ENCODE measurements around the gene ENTHD1.
"Not testable (repeated sequence)": the region's sequence is repeated elsewhere in the genome, so short reads cannot be mapped to it uniquely, and the experiment has no call there.

The ENTHD1 gene

GRCh38 chr22:39900306-39901227, 7.0 kb upstream of the ENTHD1 start, which contains the start of gene GRAP2:
TSS of gene GRAP2 (plus strand) at chr22:39901084. CDS start at chr22:39947107, 46,023 bp downstream.
- no peak for DNase-seq (ENCODE audit: low read depth)

- no peak for DNase-seq (ENCODE audit: low read depth)
Measured at GRCh38 chr22:39898997-39899396, 5.4 kb upstream of the ENTHD1 start.

GRCh38 chr22:39897841-39898240, 4.3 kb upstream of the ENTHD1 start:
- DNase-seq (ENCODE audit: low read depth): no peak

- no peak for DNase-seq (ENCODE audit: low read depth)
Measured at GRCh38 chr22:39896313-39896996, 2.9 kb upstream of the ENTHD1 start.

GRCh38 chr22:39895682-39896081, 2.1 kb upstream of the ENTHD1 start:
- DNase-seq (ENCODE audit: low read depth): no peak

GRCh38 chr22:39894554-39895092, 1.1 kb upstream of the ENTHD1 start:
- no peak for DNase-seq (ENCODE audit: low read depth)

- not testable (repeated sequence) for DNase-seq (ENCODE audit: low read depth)
Measured at GRCh38 chr22:39889924-39890323, 3.6 kb downstream of the ENTHD1 start.

GRCh38 chr22:39883057-39883456, 10.5 kb downstream of the ENTHD1 start:
- no peak for DNase-seq (ENCODE audit: low read depth)

GRCh38 chr22:39880722-39881121, 12.8 kb downstream of the ENTHD1 start:
- DNase-seq (ENCODE audit: low read depth): no peak

GRCh38 chr22:39877079-39877845, 16.3 kb downstream of the ENTHD1 start:
- DNase-seq (ENCODE audit: low read depth): no peak

GRCh38 chr22:39875176-39875885, 18.2 kb downstream of the ENTHD1 start:
- not testable (repeated sequence) for DNase-seq (ENCODE audit: low read depth)

- no peak for DNase-seq (ENCODE audit: low read depth)
Measured at GRCh38 chr22:39873965-39874364, 19.6 kb downstream of the ENTHD1 start.

- no peak for DNase-seq (ENCODE audit: low read depth)
Measured at GRCh38 chr22:39872548-39872947, 21.0 kb downstream of the ENTHD1 start.

- no peak for DNase-seq (ENCODE audit: low read depth)
Measured at GRCh38 chr22:39871008-39871798, 22.4 kb downstream of the ENTHD1 start.

- not testable (repeated sequence) for DNase-seq (ENCODE audit: low read depth)
Measured at GRCh38 chr22:39869797-39870196, 23.8 kb downstream of the ENTHD1 start.

- no peak for DNase-seq (ENCODE audit: low read depth)
Measured at GRCh38 chr22:39868741-39869140, 24.8 kb downstream of the ENTHD1 start.

- DNase-seq (ENCODE audit: low read depth): no peak
Measured at GRCh38 chr22:39859903-39860588, 33.5 kb downstream of the ENTHD1 start.

GRCh38 chr22:39856588-39856987, 37.0 kb downstream of the ENTHD1 start:
- DNase-seq (ENCODE audit: low read depth): no peak

- no peak for DNase-seq (ENCODE audit: low read depth)
Measured at GRCh38 chr22:39852799-39853198, 40.8 kb downstream of the ENTHD1 start.
